ENCODE data around the gene PGAP3. TPM values are rescaled to one million over a fixed set of nuclear protein-coding genes. Genes with fewer than 3 reads are reported as not detected.

PGAP3 gene
- polyA plus RNA-seq, 3 donors, result 8.3 to 19.3 (median 9.2) TPM

- intact Hi-C loops (cut with micrococcal nuclease), result loop anchor here (5.0 kb wide), 3 partner anchors 48 to 113 kb away; partner anchors contain the start of genes MIEN1 (in 1 of the 2) and PGAP3 (in 1 of the 2)
- no peak overlapping the region for H3K9ac ChIP-seq (ENCODE audit: insufficient read depth, low read length, poor library complexity, severe bottlenecking)
Measured at GRCh38 chr17:39639043-39639442, 48.8 kb downstream of the PGAP3 start.

GRCh38 chr17:39638317-39638716, 49.5 kb downstream of the PGAP3 start:
- Mint-ChIP-seq H3K36me3 (peaks cover 5 to 15% of the 10 kb centered on the region in 2 donors), H3K4me3 (peak overlapping the region; percentile 87 to 93), H3K4me1 (peaks cover 76% of the 10 kb centered on the region), H3K27ac (peak overlapping the region in 5 of 7 donors; percentile 8 to 96 (median 91)), H3K27me3 (ENCODE audit: low read depth in 3 of 3) (peaks cover 0 to 8% (median 5%) of the 10 kb centered on the region in 3 donors), H3K9me3 (peaks cover 0 to 1% (median 0%) of the 10 kb centered on the region in 7 donors)
- Histone ChIP-seq H4K20me1 (ENCODE audit: insufficient read depth, low read length) (peaks cover 56% of the 10 kb centered on the region), H3K27me3 (ENCODE audit: control insufficient read depth in 2 of 2, insufficient read depth in 2 of 2, low read length in 2 of 2) (no peaks in the 10 kb centered on the region), H3K4me3 (replicated peaks in 1 of 3; ENCODE audit: low read depth in 2 of 3, low read length in 3 of 3) (peak overlapping the region in 1 of 3 experiments; percentile 90), H2AFZ (ENCODE audit: insufficient read depth, low read depth, low read length, poor library complexity, severe bottlenecking) (no peak overlapping the region), H3K9me3 (replicated peaks in 1 of 2; ENCODE audit: control insufficient read depth in 1 of 2, insufficient read depth in 1 of 2, low read length in 2 of 2) (no peaks in the 10 kb centered on the region), H3K9ac (ENCODE audit: insufficient read depth, low read length, poor library complexity, severe bottlenecking) (peak overlapping the region; percentile 86), H3K79me2 (ENCODE audit: insufficient read depth, low read length) (peaks cover 66% of the 10 kb centered on the region), H3K4me1 (ENCODE audit: control insufficient read depth in 1 of 2, insufficient read depth in 2 of 2, low read length in 2 of 2) (peaks cover 71 to 83% of the 10 kb centered on the region in 2 donors), H3K27ac (ENCODE audit: low read depth in 1 of 2, low read length in 2 of 2) (peak overlapping the region in 1 of 2 donors; percentile 90), H3K4me2 (replicated peaks; ENCODE audit: extremely low read depth, low read length, poor library complexity, severe bottlenecking) (peak overlapping the region; percentile 90), H3K36me3 (replicated peaks in 1 of 2; ENCODE audit: control insufficient read depth in 1 of 2, insufficient read depth in 2 of 2, low read length in 2 of 2) (no peaks in the 10 kb centered on the region)
- intact Hi-C loops (cut with micrococcal nuclease), result loop anchor here (5.0 kb wide), 3 partner anchors 49 to 114 kb away; partner anchors contain the start of genes MIEN1 (in 1 of the 2) and PGAP3 (in 1 of the 2)
- 98% methylated on average over 7 of the region's 7 CpGs for WGBS (ENCODE audit: insufficient coverage)
- no peak for DNase-seq
- no peak for TF ChIP-seq CTCF (IDR thresholded peaks at IDR 0.05)

More at GRCh38 chr17:39639043-39639442, 48.8 kb downstream of the PGAP3 start:
- H2AFZ ChIP-seq (ENCODE audit: insufficient read depth, low read depth, low read length, poor library complexity, severe bottlenecking), result no peak overlapping the region
- no peaks in the 10 kb centered on the region for H3K27me3 ChIP-seq (ENCODE audit: control insufficient read depth in 2 of 2, insufficient read depth in 2 of 2, low read length in 2 of 2)
- WGBS (ENCODE audit: insufficient coverage), result 100% methylated on average over 1 of the region's 2 CpGs
- peaks cover 73% of the 10 kb centered on the region for H3K79me2 ChIP-seq (ENCODE audit: insufficient read depth, low read length)
- H3K9me3 ChIP-seq (replicated peaks in 1 of 2; ENCODE audit: control insufficient read depth in 1 of 2, insufficient read depth in 1 of 2, low read length in 2 of 2), result no peaks in the 10 kb centered on the region
- H3K27me3 Mint-ChIP-seq (ENCODE audit: low read depth in 3 of 3), result peaks cover 0 to 8% (median 3%) of the 10 kb centered on the region in 3 donors
- peaks cover 5 to 19% of the 10 kb centered on the region in 2 donors for H3K36me3 Mint-ChIP-seq
- peaks cover 0 to 1% (median 0%) of the 10 kb centered on the region in 7 donors for H3K9me3 Mint-ChIP-seq
- no peak overlapping the region for H3K4me3 Mint-ChIP-seq
- no peaks in the 10 kb centered on the region for H3K36me3 ChIP-seq (replicated peaks in 1 of 2; ENCODE audit: control insufficient read depth in 1 of 2, insufficient read depth in 2 of 2, low read length in 2 of 2)
- no peak overlapping the region for H3K4me3 ChIP-seq (replicated peaks in 1 of 3; ENCODE audit: low read depth in 2 of 3, low read length in 3 of 3)
- H3K4me2 ChIP-seq (replicated peaks; ENCODE audit: extremely low read depth, low read length, poor library complexity, severe bottlenecking), result no peak overlapping the region
- no peak overlapping the region for H3K27ac ChIP-seq (ENCODE audit: low read depth in 1 of 2, low read length in 2 of 2)
- H4K20me1 ChIP-seq (ENCODE audit: insufficient read depth, low read length), result peaks cover 63% of the 10 kb centered on the region
- H3K4me1 Mint-ChIP-seq, result peaks cover 79% of the 10 kb centered on the region
- no peak for TF ChIP-seq CTCF (IDR thresholded peaks at IDR 0.05)
- DNase-seq, result no peak
- peaks cover 71 to 86% of the 10 kb centered on the region in 2 donors for H3K4me1 ChIP-seq (ENCODE audit: control insufficient read depth in 1 of 2, insufficient read depth in 2 of 2, low read length in 2 of 2)
- peak overlapping the region in 2 of 7 donors; percentile 37 to 79 for H3K27ac Mint-ChIP-seq

All from CD14-positive monocyte (primary cell).